Body of pancreas (tissue), 4 donors: ENCODE data around the gene SLC25A1. TPM values are rescaled to one million over a fixed set of nuclear protein-coding genes. Genes with fewer than 3 reads are reported as not detected.

Experiments used
- ATAC-seq: fragments of 150-250 bp; one replicate; pipeline ENCODE4 v1.9.1; 2016
- DNase-seq, 4 donors: peaks; one replicate each; pipeline ENCODE4 v3.0.0-alpha.2; 2019
- H3K27ac ChIP-seq, 4 donors: fragments of 200-600 bp; sonication (generic); 1 replicate in 3 of 4; 2 replicates in 1 of 4; pipeline versions ENCODE4 v1.5.1 to v1.6.1; 2016 to 2019; ENCODE audit warnings: mild to moderate bottlenecking in 1 of 4, mixed read lengths in 1 of 4, moderate library complexity in 1 of 4
- H3K27me3 ChIP-seq, 2 donors: fragments of 200-600 bp; sonication (generic); one replicate each; pipeline ENCODE4 v1.6.0; 2016; ENCODE audit warnings: mild to moderate bottlenecking in 1 of 2
- H3K36me3 ChIP-seq, 2 donors: fragments of 200-600 bp; sonication (generic); replicated peaks in 1 of 2; 2 replicates each; pipeline ENCODE4 v1.5.1; 2016; ENCODE audit warnings: low read depth in 2 of 2; ENCODE audit not compliant: insufficient read depth in 1 of 2
- H3K4me1 ChIP-seq: fragments of 200-600 bp; sonication (generic); one replicate; pipeline ENCODE4 v1.6.0; 2016
- H3K4me3 ChIP-seq, 2 donors: fragments of 200-600 bp; sonication (generic); 1 replicate in 1 of 2; 2 replicates in 1 of 2; pipeline ENCODE4 v1.5.1; 2016 to 2019
- H3K9me3 ChIP-seq, 3 donors: fragments of 200-600 bp; sonication (generic); 1 replicate in 2 of 3; 2 replicates in 1 of 3; pipeline ENCODE4 v1.5.1; 2016
- POLR2A ChIP-seq, 3 donors: fragments of 450-650 bp; IDR thresholded peaks; one replicate each; pipeline ENCODE4 v1.6.1; 2016; ENCODE audit warnings: antibody characterized with exemption in 3 of 3, mild to moderate bottlenecking in 2 of 3
- WGBS, 2 donors: methylation state at CpG; one replicate each; pipeline ENCODE4 v1.1.5; 2017; 5-methylcytosine and 5-hydroxymethylcytosine counted together
- intact Hi-C: fragments of 100-400 bp; cut with DNase I; formaldehyde crosslinking; loops from one replicate; pipeline ENCODE4 v1.15.1; 2023
- total RNA-seq, 2 donors: library from RNA; depleted of rRNA; stranded (reverse); fragments of >200 nt; gene quantifications; one replicate each; pipeline ENCODE4 v1.1.0, GENCODE V29; 2016
- TF ChIP-seq, protein P1 (sequence below), 7 experiments: fragments of 450-650 bp in 4 of 7; fragments of 200-600 bp in 3 of 7; sonication (generic) in 3 of 7; IDR thresholded peaks; one replicate each; pipeline ENCODE4 v1.5.1; 2016 to 2019; ENCODE audit warnings: antibody characterized with exemption in 7 of 7

Gene SLC25A1
- total RNA-seq, 2 donors from 2014 or later = 39.7 to 87.0 TPM

DNA sequence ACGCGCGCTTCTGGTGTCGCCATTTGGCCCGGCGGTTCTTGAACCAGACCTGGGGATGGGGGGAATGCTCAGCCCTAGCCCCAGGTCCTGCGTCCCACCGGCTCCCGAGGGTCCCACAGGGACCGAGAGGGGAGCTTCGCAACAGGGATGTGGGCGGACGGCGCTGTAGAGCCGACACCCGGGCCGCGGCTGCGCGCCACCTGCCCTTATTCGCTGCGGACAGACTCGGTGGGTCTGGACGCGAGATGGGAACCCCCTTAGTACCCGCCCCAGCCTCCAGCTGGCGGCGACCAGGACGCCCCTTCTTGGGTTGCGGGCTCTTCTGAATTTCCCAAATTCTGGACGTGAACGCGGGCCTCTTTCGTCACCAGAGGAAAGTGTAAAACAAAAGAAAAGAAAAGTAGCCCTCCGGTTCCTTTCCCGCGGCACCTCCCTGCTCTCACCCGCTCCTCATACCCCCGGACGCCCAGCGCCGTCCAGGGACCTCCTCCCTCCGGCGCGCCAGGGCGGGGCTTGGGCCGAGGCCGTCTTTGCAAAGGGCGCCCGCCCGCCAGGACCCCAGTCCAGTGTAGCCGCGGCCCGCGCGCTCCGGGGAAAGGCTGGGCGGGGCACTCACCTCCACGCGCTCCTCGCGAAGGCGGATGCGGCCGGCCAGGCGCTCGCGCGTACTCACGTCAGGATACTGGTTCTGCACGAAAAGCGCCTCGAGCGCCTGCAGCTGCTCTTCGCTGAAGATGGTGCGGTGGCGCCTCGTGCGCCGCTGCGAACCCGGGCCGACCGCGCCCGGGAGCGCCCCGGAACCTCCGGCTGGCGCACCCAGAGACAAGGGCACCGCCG lies 29.3 kb downstream of the SLC25A1 start:
- Histone ChIP-seq H3K27ac (no peak overlapping the region), H3K4me1 (peaks cover 9% of the 10 kb centered on the region), H3K36me3 (no peaks in the 10 kb centered on the region), H3K4me3 (no peak overlapping the region), H3K27me3 (peaks cover 0 to 21% of the 10 kb centered on the region in 2 donors), H3K9me3 (no peaks in the 10 kb centered on the region)
- 1 to 4% methylated on average over 17 to 64 of the region's 92 CpGs for WGBS, 2 donors
- no peak for TF ChIP-seq POLR2A (IDR thresholded peaks at IDR 0.05)
- TF ChIP-seq, protein P1, sequence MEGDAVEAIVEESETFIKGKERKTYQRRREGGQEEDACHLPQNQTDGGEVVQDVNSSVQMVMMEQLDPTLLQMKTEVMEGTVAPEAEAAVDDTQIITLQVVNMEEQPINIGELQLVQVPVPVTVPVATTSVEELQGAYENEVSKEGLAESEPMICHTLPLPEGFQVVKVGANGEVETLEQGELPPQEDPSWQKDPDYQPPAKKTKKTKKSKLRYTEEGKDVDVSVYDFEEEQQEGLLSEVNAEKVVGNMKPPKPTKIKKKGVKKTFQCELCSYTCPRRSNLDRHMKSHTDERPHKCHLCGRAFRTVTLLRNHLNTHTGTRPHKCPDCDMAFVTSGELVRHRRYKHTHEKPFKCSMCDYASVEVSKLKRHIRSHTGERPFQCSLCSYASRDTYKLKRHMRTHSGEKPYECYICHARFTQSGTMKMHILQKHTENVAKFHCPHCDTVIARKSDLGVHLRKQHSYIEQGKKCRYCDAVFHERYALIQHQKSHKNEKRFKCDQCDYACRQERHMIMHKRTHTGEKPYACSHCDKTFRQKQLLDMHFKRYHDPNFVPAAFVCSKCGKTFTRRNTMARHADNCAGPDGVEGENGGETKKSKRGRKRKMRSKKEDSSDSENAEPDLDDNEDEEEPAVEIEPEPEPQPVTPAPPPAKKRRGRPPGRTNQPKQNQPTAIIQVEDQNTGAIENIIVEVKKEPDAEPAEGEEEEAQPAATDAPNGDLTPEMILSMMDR (IDR thresholded peaks at IDR 0.05) = no peak
- ATAC-seq (no peak), DNase-seq (no peak)
- intact Hi-C loops = loop anchor here (5.0 kb wide), 1 partner anchor 483 kb away; no protein-coding TSS in a partner anchor

DNA sequence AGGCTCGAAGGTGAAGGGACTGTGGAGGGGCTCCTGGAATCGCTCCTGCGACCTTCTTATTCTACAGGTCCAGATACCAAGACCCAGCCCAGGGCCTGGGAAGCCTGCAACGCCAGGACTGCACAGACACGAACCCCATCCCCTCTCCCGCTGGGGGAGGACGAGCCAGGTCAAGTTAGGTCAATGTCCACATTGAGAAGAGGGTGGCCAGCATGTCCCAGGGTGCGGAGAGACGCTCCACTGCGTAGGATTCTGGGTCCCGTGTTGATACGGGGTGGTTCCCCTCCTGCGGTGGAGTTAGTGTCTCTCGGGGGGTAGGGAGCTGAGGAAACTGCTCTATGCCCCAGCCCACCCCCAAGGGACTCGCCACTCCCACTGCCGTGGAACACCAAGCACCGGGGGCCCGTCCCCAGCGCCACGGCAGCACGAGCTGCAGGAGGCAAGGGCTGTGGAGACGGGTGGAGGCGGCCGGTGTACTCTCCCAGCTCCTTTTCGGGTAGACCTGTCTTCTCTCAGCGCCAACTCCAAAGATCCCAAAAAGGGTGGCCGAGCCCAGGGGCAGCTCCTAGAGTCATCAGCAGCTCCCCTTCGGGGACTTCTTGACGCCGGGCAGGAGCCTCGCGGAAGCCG lies 30.0 kb downstream of the SLC25A1 start:
- DNase-seq (no peak), ATAC-seq (no peak)
- H3K9me3 ChIP-seq = no peaks in the 10 kb centered on the region
- intact Hi-C loops = loop anchor here (5.0 kb wide), 1 partner anchor 484 kb away; no protein-coding TSS in a partner anchor
- 25 to 26% methylated on average over 2 to 33 of the region's 33 CpGs for WGBS, 2 donors
- H3K4me1 ChIP-seq = peaks cover 16% of the 10 kb centered on the region
- H3K36me3 ChIP-seq = no peaks in the 10 kb centered on the region
- TF ChIP-seq, protein P1 (IDR thresholded peaks at IDR 0.05) = no peak
- no peak for TF ChIP-seq POLR2A (IDR thresholded peaks at IDR 0.05)
- H3K4me3 ChIP-seq = no peak overlapping the region
- H3K27ac ChIP-seq = no peak overlapping the region
- H3K27me3 ChIP-seq = peaks cover 0 to 16% of the 10 kb centered on the region in 2 donors

DNA sequence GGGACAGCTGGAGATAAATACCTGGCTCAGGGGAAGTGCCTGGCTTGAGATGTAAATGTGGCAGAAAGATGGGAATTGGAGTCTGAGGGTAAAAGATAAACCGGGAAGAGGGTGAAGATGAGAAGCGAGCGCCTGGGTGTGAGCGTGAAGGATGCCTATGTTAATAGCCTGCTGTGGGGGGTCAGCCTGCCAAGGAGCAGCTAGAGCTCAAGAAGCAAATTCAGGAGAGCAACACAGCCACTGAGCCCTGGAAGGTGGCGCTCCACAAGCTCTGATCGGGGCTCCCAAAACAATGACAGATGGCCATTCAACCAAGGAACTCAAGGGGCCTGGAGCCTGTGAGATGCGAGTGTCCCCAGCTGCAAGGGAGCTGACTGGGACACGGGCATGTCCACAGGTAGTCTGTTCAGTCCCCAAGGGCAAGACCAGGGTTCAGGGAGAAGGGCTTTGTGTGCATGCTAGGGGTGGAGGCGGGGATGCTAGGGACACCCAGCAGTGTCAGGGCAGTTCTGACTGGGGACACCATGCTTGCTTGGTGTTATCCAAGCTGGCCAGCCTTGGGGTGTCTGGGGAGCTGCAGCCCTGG lies 31.2 kb downstream of the SLC25A1 start:
- Histone ChIP-seq H3K27me3 (peaks cover 0 to 11% of the 10 kb centered on the region in 2 donors), H3K27ac (no peak overlapping the region), H3K4me3 (no peak overlapping the region), H3K36me3 (no peaks in the 10 kb centered on the region), H3K9me3 (no peaks in the 10 kb centered on the region), H3K4me1 (peaks cover 20% of the 10 kb centered on the region)
- no peak for DNase-seq
- TF ChIP-seq POLR2A (IDR thresholded peaks at IDR 0.05) = no peak
- TF ChIP-seq, protein P1 (IDR thresholded peaks at IDR 0.05) = no peak
- ATAC-seq = no peak
- intact Hi-C loops = loop anchor here (5.0 kb wide), 1 partner anchor 485 kb away; no protein-coding TSS in a partner anchor
- WGBS, 2 donors = 37 to 39% methylated on average over 4 to 9 of the region's 9 CpGs

DNA sequence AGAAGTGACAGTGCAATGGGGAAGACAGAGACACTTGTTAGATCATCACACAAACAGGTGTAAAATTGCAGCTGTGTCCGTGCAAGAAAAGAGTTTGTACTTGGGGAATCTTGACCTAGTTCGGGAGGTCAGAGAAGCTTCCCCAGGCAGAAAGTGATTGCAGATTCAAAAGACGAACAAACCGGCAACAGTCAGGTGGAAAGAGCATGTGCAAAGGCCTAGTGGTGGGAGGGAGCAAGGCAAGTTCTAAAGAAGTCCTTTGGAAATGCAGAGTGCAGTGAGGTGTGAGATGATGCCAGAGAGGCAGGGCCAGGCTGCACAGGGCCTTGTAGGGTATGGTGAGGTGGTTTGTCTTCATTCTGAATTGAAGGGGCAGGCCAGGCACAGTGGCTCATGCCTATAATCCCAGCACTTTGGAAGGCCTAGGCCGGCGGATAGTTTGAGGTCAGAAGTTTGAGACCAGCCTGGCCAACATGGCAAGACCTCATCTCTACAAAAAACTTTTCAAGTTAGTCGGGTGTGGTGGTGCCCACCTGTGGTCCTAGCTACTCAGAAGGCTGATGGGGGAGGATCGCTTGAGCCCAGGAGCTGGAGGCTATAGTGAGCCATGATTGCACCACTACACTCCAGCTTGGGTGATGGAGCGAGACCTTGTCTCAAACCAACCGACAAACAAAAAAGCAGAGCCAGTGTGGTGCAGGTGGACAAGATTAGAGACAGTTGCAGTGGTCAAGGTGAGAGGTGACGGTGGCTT lies 32.1 kb downstream of the SLC25A1 start:
- peaks cover 20% of the 10 kb centered on the region for H3K4me1 ChIP-seq
- no peak overlapping the region for H3K4me3 ChIP-seq
- peaks cover 0 to 9% of the 10 kb centered on the region in 2 donors for H3K27me3 ChIP-seq
- DNase-seq (no peak), ATAC-seq (no peak)
- 46 to 69% methylated on average over 10 to 11 of the region's 11 CpGs for WGBS, 2 donors
- TF ChIP-seq, protein P1 (IDR thresholded peaks at IDR 0.05) = no peak
- TF ChIP-seq POLR2A (IDR thresholded peaks at IDR 0.05) = no peak
- peaks cover 0 to 2% of the 10 kb centered on the region in 2 donors for H3K36me3 ChIP-seq
- H3K27ac ChIP-seq = no peak overlapping the region
- H3K9me3 ChIP-seq = no peaks in the 10 kb centered on the region
- intact Hi-C loops = loop anchor here (5.0 kb wide), 1 partner anchor 486 kb away; no protein-coding TSS in a partner anchor
